ENCODE results near the gene KCNH8. TPM values are rescaled to one million over a fixed set of nuclear protein-coding genes. Genes with fewer than 3 reads are reported as not detected.

KCNH8 gene
- total RNA-seq, 1 experiment from 2014 or later: 3.7 TPM

DNA sequence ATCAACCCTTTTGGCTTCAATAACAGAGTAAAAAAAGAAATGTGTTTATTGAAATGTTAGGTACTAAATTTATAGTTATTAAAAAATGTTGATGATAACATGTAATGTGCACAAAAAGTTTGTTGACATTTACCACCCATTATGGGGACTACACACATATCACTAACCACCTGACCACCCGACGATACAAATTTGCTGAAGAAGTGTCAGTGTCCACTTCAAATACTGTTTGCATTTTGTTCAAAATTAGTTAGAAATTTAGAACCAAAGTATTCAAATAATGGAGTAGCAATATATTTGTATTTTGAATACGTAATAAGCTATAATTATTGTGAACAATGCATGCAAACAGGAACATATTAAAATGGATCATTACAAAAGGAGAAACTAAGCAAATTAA is 54.4 kb downstream of the KCNH8 start:
- Histone ChIP-seq H3K9me3 (ENCODE audit: control insufficient read depth, low read depth, low read length) (no peaks in the 10 kb centered on the region), H3K79me2 (ENCODE audit: insufficient read depth, low read length) (no peaks in the 10 kb centered on the region), H2BK15ac (ENCODE audit: low read depth, low read length) (no peak overlapping the region), H4K20me1 (ENCODE audit: control insufficient read depth, insufficient read depth, insufficient read length) (no peaks in the 10 kb centered on the region), H3T11ph (ENCODE audit: low read length) (no peak overlapping the region), H3K4me2 (ENCODE audit: insufficient read depth, insufficient read length, low read length) (no peak overlapping the region), H3K23me2 (ENCODE audit: insufficient read length, low read depth, low read length, poor library complexity, severe bottlenecking) (no peaks in the 10 kb centered on the region), H4K91ac (ENCODE audit: insufficient read length, low read depth, low read length) (no peak overlapping the region), H2BK5ac (ENCODE audit: insufficient read length, low read length) (no peak overlapping the region), H3K23ac (ENCODE audit: insufficient read length, low read depth, low read length) (no peak overlapping the region), H2AFZ (ENCODE audit: low read length) (no peak overlapping the region), H4K5ac (ENCODE audit: insufficient read length, low read depth, low read length) (no peak overlapping the region), H3K14ac (ENCODE audit: insufficient read depth, low read length) (no peak overlapping the region), H3K9ac (ENCODE audit: extremely low read depth, insufficient read length, low read length) (no peak overlapping the region), H2BK20ac (ENCODE audit: low read depth, low read length, poor library complexity, severe bottlenecking) (no peak overlapping the region), H3K4me1 (ENCODE audit: insufficient read depth, low read length) (no peaks in the 10 kb centered on the region), H3K79me1 (ENCODE audit: insufficient read depth, low read depth, low read length, poor library complexity, severe bottlenecking) (no peaks in the 10 kb centered on the region), H3K18ac (ENCODE audit: insufficient read length, low read depth, low read length) (no peak overlapping the region), H4K8ac (replicated peaks; ENCODE audit: insufficient read length, low read depth, low read length) (no peak overlapping the region), H2AK5ac (ENCODE audit: insufficient read length, low read length) (no peak overlapping the region), H3K4ac (ENCODE audit: low read depth, low read length) (no peak overlapping the region), H2BK120ac (ENCODE audit: low read depth, low read length, poor library complexity, severe bottlenecking) (no peak overlapping the region), H2BK12ac (ENCODE audit: insufficient read length, low read depth, low read length) (no peak overlapping the region), H3K27me3 (ENCODE audit: insufficient read depth, low read length) (no peaks in the 10 kb centered on the region), H3K56ac (ENCODE audit: insufficient read length, low read depth, low read length) (no peak overlapping the region), H3K27ac (ENCODE audit: insufficient read length, low read depth, low read length) (no peak overlapping the region)
- H3K27ac Mint-ChIP-seq: no peak overlapping the region
- H3K36me3 Mint-ChIP-seq (ENCODE audit: insufficient read depth in 1 of 3, low read depth in 3 of 3): no peaks in the 10 kb centered on the region
- no peak for DNase-seq
- H3K4me1 Mint-ChIP-seq: no peaks in the 10 kb centered on the region
- H3K4me3 Mint-ChIP-seq: no peak overlapping the region
- no peaks in the 10 kb centered on the region for H3K27me3 Mint-ChIP-seq (ENCODE audit: low read depth)
- H3K9me3 Mint-ChIP-seq: no peaks in the 10 kb centered on the region
- no peak for TF ChIP-seq CTCF (conservative IDR thresholded peaks at IDR 0.05)
- no CpG with 5 or more reads among the region's 3 CpGs for WGBS (ENCODE audit: extremely low coverage, insufficient read length, low lambda C conversion rate)
